Naive thymus-derived CD4-positive, alpha-beta T cell (primary cell): ENCODE measurements around the gene KSR1. TPM values are rescaled to one million over a fixed set of nuclear protein-coding genes. Genes with fewer than 3 reads are reported as not detected.

Source experiments
- ATAC-seq: fragments of 150-1000 bp; cut with Tn5 transposase; 2 replicates; pipeline ENCODE4 v1.10.0; 2021; ENCODE audit warnings: mild to moderate bottlenecking, moderate library complexity
- CTCF ChIA-PET: fragments of 350-600 bp; sonication (Branson Sonifier 250); formaldehyde crosslinking; loops from one replicate; lab custom pipeline; 2021; ENCODE audit warnings: antibody characterized with exemption; lab: Charles Lee
- POLR2A ChIA-PET: fragments of 350-600 bp; sonication (Branson Sonifier 250); formaldehyde crosslinking; loops from one replicate; lab custom pipeline; 2021; ENCODE audit warnings: antibody characterized with exemption, inconsistent platforms; lab: Charles Lee
- DNase-seq, 9 donors: peaks; one replicate each; pipeline versions ENCODE4 v3.0.0 to v3.0.0-alpha.2; 2020 to 2022; ENCODE audit warnings: mixed read lengths in 1 of 9
- H3K27ac ChIP-seq: one replicate; pipeline ENCODE4 v1.7.0; 2013; ENCODE audit warnings: mild to moderate bottlenecking, low read depth, low read length, moderate library complexity
- H3K27me3 ChIP-seq, 2 donors: one replicate each; pipeline ENCODE4 v1.7.0; 2013; ENCODE audit warnings: low read length in 2 of 2, mild to moderate bottlenecking in 2 of 2, moderate library complexity in 2 of 2; ENCODE audit not compliant: control insufficient read depth in 2 of 2, insufficient read depth in 2 of 2
- H3K36me3 ChIP-seq, 3 experiments: 1 replicate in 2 of 3; 2 replicates in 1 of 3; pipeline ENCODE4 v1.7.0; 2013; ENCODE audit warnings: low read length in 3 of 3, mild to moderate bottlenecking in 3 of 3, moderate library complexity in 1 of 3; ENCODE audit not compliant: insufficient read depth in 3 of 3, control insufficient read depth in 2 of 3
- H3K4me1 ChIP-seq, 2 donors: one replicate each; pipeline ENCODE4 v1.7.0; 2013; ENCODE audit warnings: low read length in 2 of 2, mild to moderate bottlenecking in 2 of 2, moderate library complexity in 1 of 2; ENCODE audit not compliant: control insufficient read depth in 2 of 2, insufficient read depth in 2 of 2
- H3K4me3 ChIP-seq: 2 replicates; pipeline ENCODE4 v1.7.0; 2013; ENCODE audit warnings: mild to moderate bottlenecking, low read length
- H3K9me3 ChIP-seq, 3 experiments: 1 replicate in 2 of 3; 2 replicates in 1 of 3; pipeline ENCODE4 v1.7.0; 2013; ENCODE audit warnings: low read length in 3 of 3; ENCODE audit not compliant: control insufficient read depth in 2 of 3
- H3K27ac Mint-ChIP-seq, 9 donors: one replicate each; pipeline ENCODE4 v1.8.0; 2020 to 2022; ENCODE audit warnings: mixed read lengths in 9 of 9, mild to moderate bottlenecking in 8 of 9, moderate library complexity in 5 of 9, inconsistent platforms in 2 of 9
- H3K27me3 Mint-ChIP-seq, 5 donors: one replicate each; pipeline ENCODE4 v1.8.0; 2021 to 2022; ENCODE audit warnings: mixed read lengths in 5 of 5, mild to moderate bottlenecking in 1 of 5
- H3K36me3 Mint-ChIP-seq, 5 donors: one replicate each; pipeline ENCODE4 v1.8.0; 2020 to 2022; ENCODE audit warnings: mixed read lengths in 5 of 5, mild to moderate bottlenecking in 3 of 5, inconsistent platforms in 1 of 5
- H3K4me1 Mint-ChIP-seq, 7 donors: one replicate each; pipeline ENCODE4 v1.8.0; 2020 to 2022; ENCODE audit warnings: mixed read lengths in 7 of 7, mild to moderate bottlenecking in 3 of 7, inconsistent platforms in 1 of 7
- H3K4me3 Mint-ChIP-seq, 10 donors: one replicate each; pipeline ENCODE4 v1.8.0; 2020 to 2022; ENCODE audit warnings: mild to moderate bottlenecking in 10 of 10, mixed read lengths in 10 of 10, moderate library complexity in 6 of 10, inconsistent platforms in 2 of 10
- H3K9me3 Mint-ChIP-seq, 11 donors: one replicate each; pipeline ENCODE4 v1.8.0; 2020 to 2022; ENCODE audit warnings: mixed read lengths in 11 of 11, mild to moderate bottlenecking in 4 of 11, inconsistent platforms in 1 of 11, moderate library complexity in 1 of 11
- intact Hi-C, 2 donors: fragments of 100-400 bp; cut with micrococcal nuclease; formaldehyde crosslinking; loops; one replicate each; pipeline ENCODE4 v1.15.1; 2023
- polyA plus RNA-seq, 2 donors: library from polyadenylated mRNA; unstranded; fragments of 300-500 nt; fragmentation: Illumina TruSeq; gene quantifications; one replicate each; pipeline ENCODE4 v1.2.3, GENCODE V29; 2021
- total RNA-seq, 6 experiments: library from RNA in 5 of 6; stranded (reverse) in 5 of 6; gene quantifications; 1 replicate in 5 of 6; 2 replicates in 1 of 6; pipeline ENCODE4 v1.2.3 and lab custom pipeline; 2021 to 2026

KSR1 gene
- total and polyA plus RNA-seq, 7 experiments from 2014 or later, result 0.52 to 96.4 (median 23.3) TPM

GRCh38 chr17:27477971-27478684 is 21.9 kb downstream of the KSR1 start:
- H3K9me3 Mint-ChIP-seq, result peaks cover 0 to 2% (median 0%) of the 10 kb centered on the region in 11 donors
- H3K4me1 Mint-ChIP-seq, result peaks cover 44 to 91% (median 68%) of the 10 kb centered on the region in 7 donors
- POLR2A ChIA-PET, result no interaction called here
- no peak for ATAC-seq
- CTCF ChIA-PET, result no interaction called here
- Histone ChIP-seq H3K27me3 (no peaks in the 10 kb centered on the region), H3K36me3 (no peaks in the 10 kb centered on the region), H3K27ac (no peak overlapping the region), H3K4me3 (no peak overlapping the region), H3K9me3 (no peaks in the 10 kb centered on the region), H3K4me1 (peaks cover 34 to 36% of the 10 kb centered on the region in 2 donors)
- H3K4me3 Mint-ChIP-seq, result no peak overlapping the region
- DNase-seq, result no peak
- peaks cover 0 to 15% (median 0%) of the 10 kb centered on the region in 5 donors for H3K36me3 Mint-ChIP-seq
- H3K27ac Mint-ChIP-seq, result peak overlapping the region in 1 of 9 donors; percentile 68
- intact Hi-C loops, result loop anchor here in 1 of 2 donors (10.0 kb wide), 1 partner anchor 67 kb away; no protein-coding TSS in a partner anchor
- H3K27me3 Mint-ChIP-seq, result no peaks in the 10 kb centered on the region

DNA sequence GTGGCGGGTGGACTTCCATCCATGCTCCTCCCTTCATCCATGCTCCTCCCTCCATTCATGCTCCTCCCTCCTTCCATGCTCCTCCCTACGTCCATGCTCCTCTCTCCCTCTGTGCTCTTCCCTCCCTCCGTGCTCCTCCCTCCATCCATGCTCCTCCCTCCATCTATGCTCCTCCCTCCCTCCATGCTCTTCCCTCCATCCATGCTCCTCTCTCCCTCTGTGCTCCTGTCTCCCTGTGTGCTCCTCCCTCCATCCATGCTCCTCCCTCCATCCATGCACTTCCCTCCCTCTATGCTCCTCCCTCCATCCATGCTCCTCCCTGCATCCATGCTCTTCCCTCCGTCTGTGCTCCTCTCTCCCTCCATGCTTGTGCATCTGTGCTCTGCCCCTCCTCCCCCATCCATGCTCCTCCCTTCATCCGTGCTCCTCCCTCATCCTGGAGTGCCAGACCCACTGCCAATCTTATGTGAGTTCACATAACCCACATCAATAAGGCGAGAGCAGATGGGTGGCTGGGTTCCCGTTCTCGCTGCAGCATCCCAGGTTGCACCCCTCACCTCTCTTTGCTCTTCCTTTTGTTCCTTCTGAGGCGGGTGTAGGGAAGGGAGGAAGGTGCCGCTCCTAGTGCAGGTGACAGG is 22.8 kb downstream of the KSR1 start:
- no peak for DNase-seq
- no peaks in the 10 kb centered on the region for H3K27me3 Mint-ChIP-seq
- peaks cover 0 to 16% (median 3%) of the 10 kb centered on the region in 5 donors for H3K36me3 Mint-ChIP-seq
- no peak for ATAC-seq
- H3K27ac Mint-ChIP-seq, result peak overlapping the region in 1 of 9 donors; percentile 96
- Histone ChIP-seq H3K4me1 (peaks cover 27% of the 10 kb centered on the region in 2 donors), H3K36me3 (no peaks in the 10 kb centered on the region), H3K4me3 (no peak overlapping the region), H3K9me3 (no peaks in the 10 kb centered on the region), H3K27me3 (no peaks in the 10 kb centered on the region), H3K27ac (no peak overlapping the region)
- ChIA-PET CTCF (no interaction called here), POLR2A (no interaction called here)
- H3K4me3 Mint-ChIP-seq, result peak overlapping the region in 1 of 10 donors; percentile 55
- intact Hi-C loops, result loop anchor here in 1 of 2 donors (10.0 kb wide), 1 partner anchor 66 kb away; no protein-coding TSS in a partner anchor
- H3K9me3 Mint-ChIP-seq, result peaks cover 0 to 2% (median 0%) of the 10 kb centered on the region in 11 donors
- H3K4me1 Mint-ChIP-seq, result peaks cover 35 to 88% (median 59%) of the 10 kb centered on the region in 7 donors

DNA sequence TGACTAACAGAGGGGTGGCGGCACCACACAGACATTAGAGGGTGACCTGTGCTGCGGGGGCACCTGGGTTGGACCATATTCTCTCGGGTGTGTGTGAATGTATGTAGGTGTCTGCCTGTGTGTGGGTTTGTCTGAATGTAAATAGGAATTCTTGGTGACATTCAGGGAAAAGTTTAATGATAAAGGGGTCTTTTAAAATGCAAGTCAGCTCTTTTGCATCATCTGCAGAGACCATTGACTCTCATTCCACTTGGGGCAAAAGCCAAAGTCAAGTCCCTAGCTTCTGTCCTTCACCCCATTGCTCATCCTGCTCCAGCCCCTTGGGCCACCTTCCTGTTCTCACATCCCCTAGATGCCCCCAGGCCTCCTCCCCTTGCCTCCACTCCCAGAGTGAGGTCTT is 23.6 kb downstream of the KSR1 start:
- Mint-ChIP-seq H3K4me3 (peak overlapping the region in 1 of 10 donors; percentile 55), H3K9me3 (peaks cover 0 to 2% (median 0%) of the 10 kb centered on the region in 11 donors), H3K36me3 (peaks cover 0 to 16% (median 3%) of the 10 kb centered on the region in 5 donors), H3K4me1 (peaks cover 30 to 87% (median 51%) of the 10 kb centered on the region in 7 donors), H3K27me3 (no peaks in the 10 kb centered on the region), H3K27ac (peak overlapping the region in 4 of 9 donors; percentile 9 to 96 (median 53))
- Histone ChIP-seq H3K4me3 (no peak overlapping the region), H3K27me3 (no peaks in the 10 kb centered on the region), H3K9me3 (no peaks in the 10 kb centered on the region), H3K27ac (no peak overlapping the region), H3K36me3 (no peaks in the 10 kb centered on the region), H3K4me1 (peaks cover 20% of the 10 kb centered on the region in 2 donors)
- CTCF ChIA-PET, result no interaction called here
- ATAC-seq, result no peak
- no peak for DNase-seq
- intact Hi-C loops, result loop anchor here (2.0 to 10.0 kb wide), 2 partner anchors 13 to 65 kb away; no protein-coding TSS in a partner anchor
- POLR2A ChIA-PET, result no interaction called here

GRCh38 chr17:27480699-27481098 is 24.5 kb downstream of the KSR1 start:
- Mint-ChIP-seq H3K9me3 (peaks cover 0 to 2% (median 0%) of the 10 kb centered on the region in 11 donors), H3K27ac (peak overlapping the region in 3 of 9 donors; percentile 52 to 96 (median 89)), H3K4me3 (peak overlapping the region in 1 of 10 donors; percentile 36), H3K36me3 (peaks cover 0 to 15% (median 6%) of the 10 kb centered on the region in 5 donors), H3K4me1 (peaks cover 22 to 86% (median 45%) of the 10 kb centered on the region in 7 donors), H3K27me3 (no peaks in the 10 kb centered on the region)
- Histone ChIP-seq H3K4me3 (no peak overlapping the region), H3K4me1 (peaks cover 12 to 16% of the 10 kb centered on the region in 2 donors), H3K27ac (no peak overlapping the region), H3K36me3 (no peaks in the 10 kb centered on the region), H3K27me3 (no peaks in the 10 kb centered on the region), H3K9me3 (no peaks in the 10 kb centered on the region)
- CTCF ChIA-PET, result no interaction called here
- DNase-seq, result no peak
- POLR2A ChIA-PET, result no interaction called here
- intact Hi-C loops, result loop anchor here in 1 of 2 donors (1.0 to 2.0 kb wide), 3 partner anchors 7 to 24 kb away; partner anchors contain the start of gene KSR1
- ATAC-seq, result no peak

- Mint-ChIP-seq H3K27ac (peak overlapping the region in 7 of 9 donors; percentile 27 to 96 (median 63)), H3K36me3 (peaks cover 0 to 17% (median 9%) of the 10 kb centered on the region in 5 donors), H3K4me3 (peak overlapping the region in 6 of 10 donors; percentile 12 to 79 (median 39)), H3K9me3 (peaks cover 0 to 2% (median 0%) of the 10 kb centered on the region in 11 donors), H3K4me1 (peaks cover 21 to 87% (median 46%) of the 10 kb centered on the region in 7 donors), H3K27me3 (no peaks in the 10 kb centered on the region)
- no peak overlapping the region for H3K4me3 ChIP-seq
- no peaks in the 10 kb centered on the region for H3K36me3 ChIP-seq
- H3K27me3 ChIP-seq, result no peaks in the 10 kb centered on the region
- peak in 6 of 9 donors; percentile 37 to 52 (median 47) for DNase-seq
- H3K9me3 ChIP-seq, result no peaks in the 10 kb centered on the region
- no peak overlapping the region for H3K27ac ChIP-seq
- peak; percentile 91 for ATAC-seq
- ChIA-PET CTCF (no interaction called here), POLR2A (no interaction called here)
- intact Hi-C loops, result loop anchor here in 1 of 2 donors (1.0 to 2.0 kb wide), 3 partner anchors 8 to 25 kb away; partner anchors contain the start of gene KSR1
- peaks cover 10 to 16% of the 10 kb centered on the region in 2 donors for H3K4me1 ChIP-seq
Measured at GRCh38 chr17:27481327-27481726, 25.1 kb downstream of the KSR1 start.

GRCh38 chr17:27485125-27485524 is 28.9 kb downstream of the KSR1 start:
- POLR2A ChIA-PET, result no interaction called here

More at GRCh38 chr17:27485125-27485524, 28.9 kb downstream of the KSR1 start:
- DNase-seq (no peak), ATAC-seq (no peak)
- intact Hi-C loops, result no loop called here
- CTCF ChIA-PET, result no interaction called here
- Mint-ChIP-seq H3K4me3 (no peak overlapping the region), H3K36me3 (peaks cover 0 to 23% (median 15%) of the 10 kb centered on the region in 5 donors), H3K27ac (no peak overlapping the region), H3K4me1 (peaks cover 10 to 69% (median 30%) of the 10 kb centered on the region in 7 donors), H3K9me3 (no peaks in the 10 kb centered on the region), H3K27me3 (no peaks in the 10 kb centered on the region)
- no peaks in the 10 kb centered on the region for H3K9me3 ChIP-seq
- H3K4me1 ChIP-seq, result peaks cover 10 to 11% of the 10 kb centered on the region in 2 donors
- H3K27me3 ChIP-seq, result no peaks in the 10 kb centered on the region
- no peak overlapping the region for H3K27ac ChIP-seq
- H3K4me3 ChIP-seq, result no peak overlapping the region
- no peaks in the 10 kb centered on the region for H3K36me3 ChIP-seq
